HG03354 (cell line): ENCODE data around the gene MYO1H.
A peak's percentile ranks its signal among the peaks of the same experiment; 100 is the strongest.
"Not testable (repeated sequence)": the region's sequence is repeated elsewhere in the genome, so short reads cannot be mapped to it uniquely, and the experiment has no call there.

Experiments
- ATAC-seq: cut with Tn5 transposase; IDR thresholded peaks from one replicate; pipeline ENCODE4 v1.9.1; 2021; ENCODE audit warnings: mild to moderate bottlenecking; ENCODE audit not compliant: unreplicated experiment, poor library complexity, severe bottlenecking

MYO1H gene

GRCh38 chr12:109464642-109465351 is 117.1 kb downstream of the MYO1H start:
- ATAC-seq: no peak

- ATAC-seq: no peak
Observed at GRCh38 chr12:109466305-109466704, 118.6 kb downstream of the MYO1H start.

- no peak for ATAC-seq
Observed at GRCh38 chr12:109466821-109467220, 119.1 kb downstream of the MYO1H start.

- ATAC-seq: no peak
Observed at GRCh38 chr12:109467978-109468676, 120.4 kb downstream of the MYO1H start.

- no peak for ATAC-seq
Observed at GRCh38 chr12:109469517-109469916, 121.8 kb downstream of the MYO1H start.

GRCh38 chr12:109473006-109473405 is 125.3 kb downstream of the MYO1H start:
- no peak for ATAC-seq

- not testable (repeated sequence) for ATAC-seq
Observed at GRCh38 chr12:109473526-109474270, 126.0 kb downstream of the MYO1H start.

GRCh38 chr12:109475121-109475520 is 127.4 kb downstream of the MYO1H start:
- ATAC-seq: no peak

GRCh38 chr12:109475993-109476806 is 128.5 kb downstream of the MYO1H start:
- ATAC-seq: no peak

GRCh38 chr12:109476807-109477184 is 129.1 kb downstream of the MYO1H start:
- no peak for ATAC-seq

GRCh38 chr12:109477185-109477962 is 129.7 kb downstream of the MYO1H start, which contains the start of the genes KCTD10 and UBE3B:
Gene KCTD10, minus strand, starts transcription at chr12:109477300. Its CDS starts 38 bp downstream, at chr12:109477262.
Gene UBE3B, plus strand, starts transcription at chr12:109477634. Its CDS starts 5,918 bp downstream, at chr12:109483552.
- ATAC-seq: peak; percentile 95

- no peak for ATAC-seq
Observed at GRCh38 chr12:109477963-109478315, 130.2 kb downstream of the MYO1H start.

GRCh38 chr12:109479761-109480160 is 132.1 kb downstream of the MYO1H start:
- no peak for ATAC-seq

GRCh38 chr12:109480356-109480755 is 132.7 kb downstream of the MYO1H start:
- ATAC-seq: no peak

GRCh38 chr12:109481863-109482262 is 134.2 kb downstream of the MYO1H start:
- ATAC-seq: no peak

- ATAC-seq: no peak
Observed at GRCh38 chr12:109482491-109482890, 134.8 kb downstream of the MYO1H start.

- ATAC-seq: no peak
Observed at GRCh38 chr12:109482894-109483293, 135.2 kb downstream of the MYO1H start.

GRCh38 chr12:109483346-109483745 is 135.6 kb downstream of the MYO1H start:
- no peak for ATAC-seq

- no peak for ATAC-seq
Observed at GRCh38 chr12:109485201-109485600, 137.5 kb downstream of the MYO1H start.
